GM23248 (cell line): Measurements from ENCODE around the gene OR4D1. TPM values are rescaled to one million over a fixed set of nuclear protein-coding genes. Genes with fewer than 3 reads are reported as not detected.

Experiments
- DNase-seq: peaks from one replicate; pipeline ENCODE4 v3.0.0-alpha.2; 2015
- H2AFZ ChIP-seq: fragments of 200-600 bp; sonication (generic); 2 replicates; pipeline ENCODE4 v1.6.1; 2016; ENCODE audit warnings: antibody characterized with exemption
- H3F3A ChIP-seq: fragments of 200-600 bp; sonication (generic); 2 replicates; pipeline ENCODE4 v1.6.1; 2016; ENCODE audit warnings: mild to moderate bottlenecking, antibody characterized with exemption, mixed run types; ENCODE audit not compliant: insufficient read depth
- H3K27ac ChIP-seq: fragments of 200-600 bp; sonication (generic); 2 replicates; pipeline ENCODE4 v1.5.1; 2016; ENCODE audit warnings: mild to moderate bottlenecking
- H3K27me3 ChIP-seq: fragments of 200-600 bp; sonication (generic); replicated peaks from 2 replicates; pipeline ENCODE4 v1.6.1; 2016; ENCODE audit warnings: mild to moderate bottlenecking; ENCODE audit not compliant: insufficient read depth
- H3K36me3 ChIP-seq: fragments of 200-600 bp; sonication (generic); 2 replicates; pipeline ENCODE4 v1.6.1; 2016; ENCODE audit warnings: low read depth, mild to moderate bottlenecking
- H3K4me1 ChIP-seq: fragments of 200-600 bp; sonication (generic); 2 replicates; pipeline ENCODE4 v1.6.1; 2016; ENCODE audit warnings: mild to moderate bottlenecking; ENCODE audit not compliant: insufficient read depth
- H3K4me2 ChIP-seq: fragments of 200-600 bp; sonication (generic); one replicate; pipeline ENCODE4 v1.6.1; 2016; ENCODE audit warnings: mild to moderate bottlenecking; ENCODE audit not compliant: unreplicated experiment
- H3K4me3 ChIP-seq: fragments of 200-600 bp; sonication (generic); 2 replicates; pipeline ENCODE4 v1.5.1; 2016; ENCODE audit warnings: mild to moderate bottlenecking
- H3K79me2 ChIP-seq: fragments of 200-600 bp; sonication (generic); 2 replicates; pipeline ENCODE4 v1.6.1; 2016; ENCODE audit warnings: mild to moderate bottlenecking; ENCODE audit not compliant: insufficient read depth
- H3K9ac ChIP-seq: fragments of 200-600 bp; sonication (generic); 2 replicates; pipeline ENCODE4 v1.6.1; 2016; ENCODE audit warnings: mild to moderate bottlenecking
- H3K9me2 ChIP-seq: fragments of 200-600 bp; sonication (generic); 2 replicates; pipeline ENCODE4 v1.6.1; 2016; ENCODE audit warnings: mixed run types, mild to moderate bottlenecking, moderate library complexity; ENCODE audit not compliant: insufficient read depth
- H3K9me3 ChIP-seq: fragments of 200-600 bp; sonication (generic); one replicate; pipeline ENCODE4 v1.6.1; 2017; ENCODE audit warnings: low read depth
- H4K20me1 ChIP-seq: fragments of 200-600 bp; sonication (generic); 2 replicates; pipeline ENCODE4 v1.6.0; 2016; ENCODE audit not compliant: insufficient read depth
- EZH2 ChIP-seq: fragments of 200-600 bp; sonication (generic); IDR thresholded peaks from 2 replicates; pipeline ENCODE4 v1.6.1; 2018; ENCODE audit warnings: antibody characterized with exemption, mild to moderate bottlenecking; ENCODE audit not compliant: insufficient read depth, poor library complexity, severe bottlenecking
- EZH2phosphoT487 ChIP-seq: fragments of 200-600 bp; sonication (generic); IDR thresholded peaks from 2 replicates; pipeline ENCODE4 v1.6.1; 2018; ENCODE audit warnings: antibody characterized with exemption, moderate library complexity, mild to moderate bottlenecking, low read depth; ENCODE audit not compliant: insufficient read depth
- WGBS, 2 experiments: methylation state at CpG; one replicate each; pipeline ENCODE4 v1.1.6; 2015 to 2017; ENCODE audit warnings: low lambda C conversion rate in 2 of 2, low coverage in 1 of 2; ENCODE audit errors: missing lambda C conversion rate in 2 of 2; 5-methylcytosine and 5-hydroxymethylcytosine counted together
- in situ Hi-C: fragments of 300-500 bp; cut with MboI; formaldehyde crosslinking; loops from 2 replicates; pipeline ENCODE4 v1.15.0; 2020
- polyA plus RNA-seq: library from polyadenylated mRNA; unstranded; fragments of >200 nt; fragmentation: Nextera tagmentation; extraction: Ambion mirVana; gene quantifications from 2 replicates; pipeline ENCODE4 v1.2.1, GENCODE V29; 2016
- total RNA-seq: library from RNA; depleted of rRNA; stranded (reverse); fragments of >200 nt; shearing (Covaris generic); gene quantifications from 2 replicates; pipeline ENCODE4 v1.2.3, GENCODE V29; 2014

OR4D1 gene
- total and polyA plus RNA-seq, 2 experiments from 2014 or later, result not detected

GRCh38 chr17:58150394-58150793, 2.2 kb downstream of the OR4D1 start:
- H3K27ac ChIP-seq, result no peak overlapping the region
- no peak for TF ChIP-seq EZH2
- TF ChIP-seq EZH2phosphoT487, result no peak
- H4K20me1 ChIP-seq, result no peaks in the 10 kb centered on the region
- no peaks in the 10 kb centered on the region for H3K79me2 ChIP-seq
- in situ Hi-C loops, result no loop called here
- peaks cover 4% of the 10 kb centered on the region for H3K9me3 ChIP-seq
- 11 to 14% methylated on average over 6 of the region's 6 CpGs for WGBS, 2 experiments
- H3F3A ChIP-seq, result no peaks in the 10 kb centered on the region
- no peak overlapping the region for H2AFZ ChIP-seq
- H3K9ac ChIP-seq, result no peak overlapping the region
- H3K4me2 ChIP-seq, result no peak overlapping the region
- no peaks in the 10 kb centered on the region for H3K9me2 ChIP-seq
- H3K27me3 ChIP-seq, result peaks cover 22% of the 10 kb centered on the region; the same call in 1 of the 2 replicates
- DNase-seq, result no peak
- no peak overlapping the region for H3K4me3 ChIP-seq
- H3K36me3 ChIP-seq, result no peaks in the 10 kb centered on the region
- no peaks in the 10 kb centered on the region for H3K4me1 ChIP-seq

- Histone ChIP-seq H3K9ac (no peak overlapping the region), H3K27me3 (peaks cover 39% of the 10 kb centered on the region), H4K20me1 (no peaks in the 10 kb centered on the region), H3K36me3 (no peaks in the 10 kb centered on the region), H3K9me2 (no peaks in the 10 kb centered on the region), H3K9me3 (no peaks in the 10 kb centered on the region), H3K79me2 (no peaks in the 10 kb centered on the region), H3K4me2 (no peak overlapping the region), H3K4me1 (no peaks in the 10 kb centered on the region), H3K27ac (no peak overlapping the region), H3K4me3 (no peak overlapping the region), H3F3A (no peaks in the 10 kb centered on the region), H2AFZ (no peak overlapping the region)
- in situ Hi-C loops, result no loop called here
- DNase-seq, result no peak
- TF ChIP-seq EZH2, result no peak
- no peak for TF ChIP-seq EZH2phosphoT487
- 42 to 47% methylated on average over 2 of the region's 2 CpGs for WGBS, 2 experiments
Measured at GRCh38 chr17:58153046-58153445, 4.9 kb downstream of the OR4D1 start.

- Histone ChIP-seq H3K27me3 (peaks cover 39% of the 10 kb centered on the region), H3K79me2 (no peaks in the 10 kb centered on the region), H3K9ac (no peak overlapping the region)
Measured at GRCh38 chr17:58153671-58154070, 5.5 kb downstream of the OR4D1 start.

GRCh38 chr17:58156839-58157803, 8.9 kb downstream of the OR4D1 start:
- Histone ChIP-seq H3K9ac (no peak overlapping the region), H3K4me2 (peak overlapping the region; percentile 24), H3K9me3 (no peaks in the 10 kb centered on the region), H3K79me2 (no peaks in the 10 kb centered on the region), H3K36me3 (no peaks in the 10 kb centered on the region), H3F3A (no peaks in the 10 kb centered on the region), H3K4me3 (peak overlapping the region; percentile 21), H3K27ac (no peak overlapping the region), H3K27me3 (peaks cover 37% of the 10 kb centered on the region), H4K20me1 (no peaks in the 10 kb centered on the region), H2AFZ (peak overlapping the region; percentile 54), H3K4me1 (no peaks in the 10 kb centered on the region), H3K9me2 (no peaks in the 10 kb centered on the region)
- TF ChIP-seq EZH2 (no peak), EZH2phosphoT487 (no peak)
- WGBS, 2 experiments, result 5 to 7% methylated on average over 62 to 63 of the region's 65 CpGs
- peak; percentile 26 for DNase-seq
- in situ Hi-C loops, result no loop called here

More at GRCh38 chr17:58153671-58154070, 5.5 kb downstream of the OR4D1 start:
- in situ Hi-C loops, result no loop called here
- Histone ChIP-seq H3K9me3 (no peaks in the 10 kb centered on the region), H2AFZ (no peak overlapping the region), H4K20me1 (no peaks in the 10 kb centered on the region), H3K4me3 (no peak overlapping the region), H3K27ac (no peak overlapping the region), H3K9me2 (no peaks in the 10 kb centered on the region), H3K36me3 (no peaks in the 10 kb centered on the region), H3K4me1 (no peaks in the 10 kb centered on the region), H3K4me2 (no peak overlapping the region), H3F3A (no peaks in the 10 kb centered on the region)
- no peak for TF ChIP-seq EZH2
- TF ChIP-seq EZH2phosphoT487, result no peak
- no peak for DNase-seq
